ENCODE results near the gene HAGH.

The HAGH gene

GRCh38 chr16:1772362-1772907, 54.2 kb downstream of the HAGH start, which contains the start of gene EME2:
Gene EME2 (plus strand): TSS chr16:1772810. CDS start chr16:1773228, 418 bp downstream.
- peak; percentile 84 for DNase-seq

- DNase-seq, result no peak
Observed at GRCh38 chr16:1771864-1772361, 54.7 kb downstream of the HAGH start.

DNA sequence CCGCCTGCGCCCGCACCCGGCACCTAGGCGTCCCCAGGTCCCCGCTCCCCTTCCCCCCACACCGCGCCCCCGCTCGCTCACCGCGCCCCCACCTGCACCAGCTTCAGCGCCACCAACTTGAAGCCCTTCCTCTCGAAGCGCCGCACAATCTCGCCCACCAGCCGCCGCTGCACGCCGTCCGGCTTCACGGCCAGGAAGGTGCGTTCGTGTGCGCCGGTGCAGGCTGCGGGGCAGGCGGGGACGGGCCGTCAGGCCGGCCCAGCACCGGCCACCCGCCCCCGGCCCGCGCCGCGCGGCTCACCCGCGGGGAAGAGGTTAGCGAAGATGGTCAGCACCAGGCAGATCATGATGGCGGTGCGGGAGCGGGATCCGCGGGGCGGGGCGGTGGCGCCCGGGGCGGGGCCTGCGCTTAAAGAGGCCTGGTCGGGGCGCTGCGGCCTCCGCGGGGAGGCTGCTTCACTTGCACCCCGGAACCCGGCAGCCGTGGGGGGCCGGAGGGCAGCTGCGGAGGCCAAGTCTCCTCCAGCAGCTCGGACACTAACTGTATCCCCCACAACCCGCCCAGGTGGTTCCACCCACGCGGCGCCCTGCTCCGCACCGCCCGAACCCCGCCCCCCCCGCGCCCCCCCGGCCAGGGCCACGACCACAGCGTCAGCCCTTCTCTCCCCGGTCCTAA, 55.3 kb downstream of the HAGH start, which contains the start of gene NME3:
NME3 (minus strand) TSS at position 356 of the 676 bp plus-strand sequence; CDS start at position 347, 9 bp downstream.
- peak; percentile 93 for DNase-seq

DNA sequence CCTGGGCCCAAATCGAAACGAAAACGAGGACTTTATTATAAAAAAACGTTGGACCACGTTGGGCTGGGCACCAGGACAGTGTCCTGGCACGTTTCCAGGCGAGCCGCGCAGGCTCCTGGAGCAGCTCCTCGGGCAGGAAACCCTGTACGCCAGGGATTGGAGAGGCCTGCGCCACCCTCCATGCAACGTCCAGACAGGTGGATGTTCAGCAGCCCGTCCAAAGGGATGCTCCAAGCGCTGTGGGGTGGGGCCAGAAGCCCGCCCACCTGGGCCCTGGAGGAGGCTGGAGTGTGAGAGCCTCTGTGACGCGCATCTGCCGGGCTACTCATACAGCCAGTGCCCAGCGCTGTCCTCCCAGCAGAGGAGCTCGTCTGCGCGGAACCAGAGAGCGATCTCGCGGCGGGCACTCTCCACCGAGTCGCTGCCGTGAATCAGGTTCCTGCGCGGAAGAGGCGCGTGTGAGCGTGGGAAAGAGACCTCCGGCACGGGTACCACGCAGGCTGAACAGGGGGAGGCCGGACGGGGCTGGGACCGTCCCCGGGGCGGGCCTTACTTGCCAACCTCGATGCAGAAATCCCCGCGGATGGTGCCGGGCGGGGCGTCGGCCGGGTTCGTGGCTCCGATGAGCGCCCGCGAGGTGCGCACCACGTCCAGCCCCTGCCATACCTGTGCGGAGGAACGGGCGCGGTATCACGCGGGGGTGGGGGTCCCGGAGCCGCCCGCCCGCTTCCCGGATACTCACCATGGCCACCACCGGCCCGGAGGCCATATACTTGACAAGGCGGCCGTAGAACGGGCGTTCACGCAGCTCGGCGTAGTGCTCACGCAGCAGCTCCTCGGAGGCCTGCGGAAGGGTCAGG, 56.1 kb downstream of the HAGH start:
- DNase-seq, result peak; percentile 86

- no peak for DNase-seq
Observed at GRCh38 chr16:1769402-1770300, 57.0 kb downstream of the HAGH start.

DNA sequence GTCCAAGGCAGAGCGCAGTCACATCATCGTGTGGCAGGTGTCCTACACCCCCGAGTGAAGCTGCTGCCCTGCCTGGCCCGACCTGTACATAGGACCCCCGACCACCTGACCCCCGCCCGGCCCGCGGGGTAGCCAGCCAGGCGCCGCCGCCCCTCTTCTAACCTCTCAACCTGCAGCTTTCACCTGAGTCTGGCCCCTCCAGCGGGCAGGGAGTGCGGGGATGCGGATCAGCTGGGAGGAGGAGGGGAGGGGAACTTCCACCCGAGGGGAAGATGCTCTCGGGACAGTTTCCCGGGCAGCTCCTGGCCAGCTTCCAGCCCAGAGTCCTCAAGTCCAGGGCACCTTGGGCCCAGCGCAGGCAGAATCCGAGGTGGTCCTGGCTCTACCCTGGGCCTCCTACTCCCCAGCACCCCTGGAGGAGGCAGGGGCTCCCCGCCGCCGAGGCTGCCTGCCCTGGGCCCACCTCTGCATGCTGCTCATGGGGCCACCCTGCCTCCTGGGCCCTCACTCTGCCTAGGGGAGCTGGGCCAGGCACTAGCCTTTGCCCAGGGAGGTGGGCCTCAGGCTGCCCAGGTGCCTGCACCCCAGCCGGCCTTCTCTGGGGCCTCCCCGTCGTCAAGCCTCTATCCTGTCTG, 57.7 kb downstream of the HAGH start:
- DNase-seq, result no peak

- no peak for DNase-seq
Observed at GRCh38 chr16:1768061-1768766, 58.4 kb downstream of the HAGH start.

GRCh38 chr16:1767116-1767994, 59.3 kb downstream of the HAGH start:
- DNase-seq, result no peak

- no peak for DNase-seq
Observed at GRCh38 chr16:1766701-1767100, 59.9 kb downstream of the HAGH start.

- no peak for DNase-seq
Observed at GRCh38 chr16:1766231-1766630, 60.4 kb downstream of the HAGH start.

DNA sequence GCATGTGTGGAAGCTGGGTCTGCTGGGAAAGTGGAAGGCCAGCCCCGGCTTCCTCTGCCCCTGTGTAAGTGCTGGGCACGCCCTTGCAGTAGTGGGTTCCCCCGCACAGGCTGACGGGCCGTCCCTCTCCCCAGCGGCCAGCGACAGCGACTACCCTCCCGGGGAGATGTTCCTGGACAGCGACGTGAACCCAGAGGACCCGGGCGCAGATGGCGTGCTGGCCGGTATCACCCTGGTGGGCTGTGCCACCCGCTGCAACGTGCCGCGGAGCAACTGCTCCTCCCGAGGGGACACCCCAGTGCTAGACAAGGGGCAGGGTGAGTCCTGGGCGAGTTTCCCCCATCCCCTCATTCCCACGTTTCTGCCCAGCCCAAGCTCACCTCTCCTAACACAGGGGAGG, 60.8 kb downstream of the HAGH start:
- no peak for DNase-seq

DNA sequence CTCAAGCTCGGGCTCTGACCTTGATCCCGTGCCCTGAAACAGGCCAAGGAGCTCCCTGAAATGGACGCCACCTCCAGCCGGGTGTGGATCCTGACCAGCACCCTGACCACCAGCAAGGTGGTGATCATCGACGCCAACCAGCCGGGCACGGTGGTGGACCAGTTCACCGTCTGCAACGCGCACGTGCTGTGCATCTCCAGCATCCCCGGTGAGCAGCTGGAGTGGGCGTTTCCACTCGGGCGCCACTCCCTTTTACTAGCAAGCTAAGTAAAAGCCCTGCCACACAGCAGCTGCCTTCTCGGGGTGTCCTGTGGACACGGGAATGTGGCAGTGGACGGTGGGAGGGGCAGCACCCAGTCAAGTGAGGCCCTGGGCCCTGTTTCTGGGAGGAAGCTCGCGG, 61.7 kb downstream of the HAGH start:
- DNase-seq, result no peak

DNA sequence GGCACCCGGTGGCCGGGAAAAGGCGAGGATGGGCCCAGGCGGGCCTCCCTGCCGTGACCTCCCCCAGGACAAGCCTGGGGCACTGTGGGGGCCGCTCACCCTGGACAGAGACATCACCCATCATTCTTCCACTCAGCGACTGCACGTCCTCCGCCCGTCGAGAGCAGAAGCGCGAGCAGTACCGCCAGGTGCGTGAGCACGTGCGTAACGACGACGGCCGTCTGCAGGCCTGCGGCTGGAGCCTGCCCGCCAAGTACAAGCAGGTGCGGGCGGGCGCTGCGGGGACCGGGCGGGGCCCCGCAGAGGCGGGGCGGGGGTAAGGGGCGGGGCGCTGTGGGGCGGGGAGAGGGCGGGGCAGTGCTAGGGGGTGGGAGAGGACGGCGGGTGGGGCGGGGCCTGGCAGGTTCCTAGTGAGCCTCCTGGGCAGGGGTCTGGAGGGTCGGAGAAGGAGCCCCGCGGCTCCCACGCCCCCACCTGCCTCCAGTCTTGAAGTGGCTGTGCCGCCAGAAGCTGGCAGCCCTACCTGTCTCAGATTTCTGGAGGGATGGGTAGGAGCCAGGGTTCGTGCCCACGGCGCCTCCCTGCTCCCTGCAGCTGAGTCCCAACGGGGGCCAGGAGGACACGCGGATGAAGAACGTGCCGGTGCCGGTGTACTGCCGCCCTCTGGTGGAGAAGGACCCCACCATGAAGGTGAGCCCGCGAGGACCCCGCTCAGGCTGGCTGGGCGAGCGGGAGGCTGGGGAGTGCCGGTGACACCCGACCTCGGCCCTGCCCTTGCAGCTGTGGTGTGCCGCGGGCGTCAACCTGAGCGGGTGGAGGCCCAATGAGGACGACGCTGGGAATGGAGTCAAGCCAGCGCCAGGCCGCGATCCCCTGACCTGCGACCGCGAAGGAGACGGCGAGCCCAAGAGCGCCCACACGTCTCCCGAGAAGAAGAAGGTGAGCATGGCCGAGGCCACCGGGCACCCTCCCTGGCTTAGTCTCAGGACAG, 62.8 kb downstream of the HAGH start:
- no peak for DNase-seq

- DNase-seq, result no peak
Observed at GRCh38 chr16:1762879-1763520, 63.6 kb downstream of the HAGH start.

- DNase-seq, result no peak
Observed at GRCh38 chr16:1762196-1762878, 64.3 kb downstream of the HAGH start.

DNA sequence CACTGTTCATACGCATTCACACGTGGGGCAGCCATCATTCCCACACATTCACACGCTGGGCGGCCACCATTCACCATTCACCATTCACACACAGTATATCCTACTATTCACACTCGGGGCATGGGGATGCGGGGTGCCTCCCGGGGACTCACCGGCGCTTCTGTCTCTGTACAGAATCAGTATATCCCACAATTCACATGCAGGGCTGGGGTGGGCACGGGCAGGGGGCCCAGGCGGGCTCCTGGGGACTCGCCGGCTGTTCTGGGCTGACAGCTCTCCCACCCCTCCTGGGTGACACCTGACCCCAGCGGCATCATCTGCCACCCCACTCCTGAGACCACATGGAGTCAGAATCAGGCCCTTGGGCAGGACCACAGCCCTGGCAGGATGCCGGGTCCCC, 64.9 kb downstream of the HAGH start:
- no peak for DNase-seq

DNA sequence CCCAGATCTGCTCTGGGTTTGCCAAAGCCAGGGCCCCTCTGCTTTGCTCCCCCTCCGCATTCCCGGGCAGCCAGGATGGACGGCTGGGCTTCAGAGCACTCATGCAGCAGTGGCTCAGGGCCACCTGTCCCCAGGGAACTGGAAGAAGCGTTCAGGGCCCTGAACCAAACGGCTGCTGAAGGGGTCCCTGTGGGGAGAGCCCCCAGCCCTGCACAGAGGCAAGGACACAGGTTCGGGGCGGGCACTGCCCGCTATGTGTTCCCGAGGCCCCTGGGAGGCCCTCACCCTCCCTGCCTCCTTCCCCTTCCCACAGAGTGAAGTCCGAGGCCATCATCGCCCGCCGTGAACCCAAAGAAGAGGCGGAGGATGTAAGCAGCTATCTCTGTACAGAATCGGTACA, 65.7 kb downstream of the HAGH start:
- no peak for DNase-seq

DNA sequence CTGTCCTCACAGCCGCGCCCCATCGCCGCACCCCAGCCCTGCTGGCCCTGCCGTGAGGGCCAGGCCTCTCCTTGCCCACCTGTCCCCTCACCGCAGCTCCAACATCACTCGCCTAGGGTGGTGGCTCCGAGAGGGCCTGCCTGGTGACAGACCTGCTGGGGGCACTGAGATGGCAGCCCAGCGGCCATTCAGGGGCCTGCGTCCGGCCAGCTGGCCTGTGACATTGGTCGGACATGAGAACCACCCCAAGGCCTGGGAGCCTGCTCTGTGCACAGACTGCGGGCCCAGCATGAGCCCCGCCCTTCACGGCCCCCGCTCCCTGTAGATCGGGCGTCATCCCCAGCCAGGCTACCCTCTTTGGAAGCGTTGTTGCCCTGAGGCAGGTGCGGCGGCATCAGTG, 67.1 kb downstream of the HAGH start:
- no peak for DNase-seq

Data from activated effector memory CD4-positive, alpha-beta T cell treated with anti-CD3 and anti-CD28 coated beads, Interleukin-2, amount 50 U/mL, for 16 hours (primary cell).